ENCODE measurements around the gene TMEM272.

- TF ChIP-seq POLR2A (IDR thresholded peaks at IDR 0.05) (no peak), CTCF (IDR thresholded peaks at IDR 0.05) (no peak), POLR2AphosphoS5 (IDR thresholded peaks at IDR 0.05) (no peak)
These were observed 34.2 kb upstream of the TMEM272 start for GRCh38 chr13:51879133-51879532.
